Adrenal gland (tissue), 12 donors: ENCODE measurements around the gene KLC4. TPM values are rescaled to one million over a fixed set of nuclear protein-coding genes. Genes with fewer than 3 reads are reported as not detected.

Experiments used
- DNase-seq, 7 donors: peaks; one replicate each; pipeline ENCODE4 v3.0.0-alpha.2; 2019 to 2020
- H3K27ac ChIP-seq, 5 donors: fragments of 200-600 bp; sonication (generic) in 4 of 5; 1 replicate in 3 of 5; 2 replicates in 2 of 5; pipeline versions ENCODE4 v1.5.1 to v1.8.0; 2016 to 2020; ENCODE audit warnings: mild to moderate bottlenecking in 1 of 5
- H3K27me3 ChIP-seq: fragments of 200-600 bp; 2 replicates; pipeline ENCODE4 v1.8.0; 2021
- H3K36me3 ChIP-seq, 2 donors: fragments of 200-600 bp; replicated peaks in 1 of 2; 1 replicate in 1 of 2; 2 replicates in 1 of 2; pipeline versions ENCODE4 v1.5.1 to v1.8.0; 2018 to 2022
- H3K4me1 ChIP-seq, 2 donors: fragments of 200-600 bp; replicated peaks in 1 of 2; 1 replicate in 1 of 2; 2 replicates in 1 of 2; pipeline versions ENCODE4 v1.5.1 to v1.8.0; 2018 to 2021
- H3K4me3 ChIP-seq, 4 donors: fragments of 200-600 bp; sonication (generic) in 3 of 4; one replicate each; pipeline ENCODE4 v1.5.1; 2016 to 2018
- H3K9me3 ChIP-seq, 3 donors: fragments of 200-600 bp; sonication (generic) in 1 of 3; replicated peaks in 1 of 3; 1 replicate in 2 of 3; 2 replicates in 1 of 3; pipeline versions ENCODE4 v1.5.1 to v1.8.0; 2016 to 2021
- CTCF ChIP-seq, 6 experiments: fragments of 450-650 bp in 4 of 6; fragments of 200-600 bp in 2 of 6; sonication (generic) in 1 of 6; IDR thresholded peaks; 1 replicate in 5 of 6; 2 replicates in 1 of 6; pipeline versions ENCODE4 v1.5.1 to v1.8.0; 2016 to 2021; ENCODE audit warnings: antibody characterized with exemption in 6 of 6, mild to moderate bottlenecking in 2 of 6, moderate library complexity in 1 of 6
- POLR2A ChIP-seq, 2 donors: fragments of 450-650 bp; IDR thresholded peaks; one replicate each; pipeline ENCODE4 v1.6.1; 2017; ENCODE audit warnings: antibody characterized with exemption in 2 of 2, mild to moderate bottlenecking in 2 of 2, moderate library complexity in 1 of 2
- WGBS, 4 donors: extraction: QIAGEN DNeasy Blood & Tissue Kit in 2 of 4; methylation state at CpG; one replicate each; pipeline versions ENCODE4 v1.1.5 to v1.1.7; 2013 to 2017; 5-methylcytosine and 5-hydroxymethylcytosine counted together
- intact Hi-C, 2 donors: fragments of 100-400 bp; cut with DNase I; formaldehyde crosslinking; loops; one replicate each; pipeline versions ENCODE4 v1.14.1 to v1.15.0; 2022 to 2023
- polyA plus RNA-seq, 3 donors: library from polyadenylated mRNA; stranded (reverse); fragments of 200-250 nt in 2 of 3; fragments of 350-450 nt in 1 of 3; fragmentation: Illumina TruSeq in 1 of 3; extraction: RNeasy Lipid Tissue Mini Kit (QIAGEN cat#74804) in 1 of 3; gene quantifications; one replicate each; pipeline ENCODE4 v1.2.3, GENCODE V29; 2013 to 2014
- total RNA-seq, 9 donors: library from RNA; depleted of rRNA in 4 of 9; stranded (reverse); fragments of >200 nt in 4 of 9; fragments of 120-200 nt in 1 of 9; fragmentation: NEBNext Ultra II Directional in 1 of 9; extraction: Animal tissue kit (Norgen Biotek cat#: 25700) in 1 of 9; gene quantifications; one replicate each; pipeline versions ENCODE4 v1.1.0 to v1.2.4, GENCODE V29; 2013 to 2023
- donor health status: healthy with polysubstance abuse.
- donor health status: Bipolar disorder and iron deficiency.
- donor health status: DM: yes; HTN: yes; CAD: no.
- donor health status: DM: no; HTN: no; CAD: no.
- donor health status: DM: no; HTN: no; CAD: no.
- donor health status: DM: yes; HTN: yes; CAD: no.

Gene KLC4
- total and polyA plus RNA-seq, 12 donors: 14.2 to 84.9 (median 33.9) TPM

DNA sequence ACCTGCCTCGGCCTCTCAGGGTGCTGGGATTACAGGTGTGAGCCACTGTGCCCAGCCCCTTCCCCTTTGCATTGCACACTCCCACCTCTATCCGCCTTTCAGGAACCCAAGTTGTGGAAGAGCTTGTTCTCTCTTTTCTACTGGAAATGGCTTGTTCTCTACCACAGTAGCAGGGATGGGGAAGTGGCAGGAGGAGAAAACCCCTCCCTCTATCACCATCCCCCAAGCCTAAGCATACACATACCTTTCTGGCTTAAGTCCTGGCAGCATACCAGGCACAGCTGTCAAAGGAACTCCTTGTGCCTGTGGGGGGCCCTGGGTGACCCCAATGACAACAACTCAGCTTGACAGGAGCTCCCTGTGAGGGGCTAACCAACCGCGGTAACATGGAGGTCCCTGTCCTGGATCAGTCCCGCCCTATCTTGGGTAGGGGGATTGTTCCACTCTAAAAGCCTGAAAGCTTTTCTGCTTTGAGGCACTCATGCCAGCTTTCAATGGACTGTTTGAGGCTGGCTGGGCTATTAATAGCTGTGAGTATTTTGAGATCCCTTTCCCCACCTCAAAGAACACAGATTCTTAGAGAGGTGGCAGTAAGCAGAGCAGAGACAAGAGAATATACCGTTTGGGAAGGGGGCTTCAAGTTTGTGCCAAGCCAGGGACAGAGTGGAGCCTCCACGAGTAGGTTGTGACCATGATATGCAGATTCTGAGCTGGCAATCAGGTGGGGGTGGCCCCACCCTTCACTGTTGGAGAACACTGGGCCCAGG lies 43.1 kb upstream of the KLC4 start:
- no peak for TF ChIP-seq CTCF (IDR thresholded peaks at IDR 0.05)
- TF ChIP-seq POLR2A (IDR thresholded peaks at IDR 0.05): no peak
- no peaks in the 10 kb centered on the region for H3K9me3 ChIP-seq
- peak in 1 of 7 donors; percentile 29 for DNase-seq
- peak overlapping the region in 3 of 5 donors; percentile 16 to 44 (median 42) for H3K27ac ChIP-seq
- no peaks in the 10 kb centered on the region for H3K27me3 ChIP-seq
- 61 to 86% (median 67%) methylated on average over 6 to 7 of the region's 7 CpGs for WGBS, 4 donors
- no peak overlapping the region for H3K4me3 ChIP-seq
- H3K36me3 ChIP-seq: peaks cover 0 to 40% of the 10 kb centered on the region in 2 donors
- intact Hi-C loops: no loop called here
- peaks cover 30 to 53% of the 10 kb centered on the region in 2 donors for H3K4me1 ChIP-seq

DNA sequence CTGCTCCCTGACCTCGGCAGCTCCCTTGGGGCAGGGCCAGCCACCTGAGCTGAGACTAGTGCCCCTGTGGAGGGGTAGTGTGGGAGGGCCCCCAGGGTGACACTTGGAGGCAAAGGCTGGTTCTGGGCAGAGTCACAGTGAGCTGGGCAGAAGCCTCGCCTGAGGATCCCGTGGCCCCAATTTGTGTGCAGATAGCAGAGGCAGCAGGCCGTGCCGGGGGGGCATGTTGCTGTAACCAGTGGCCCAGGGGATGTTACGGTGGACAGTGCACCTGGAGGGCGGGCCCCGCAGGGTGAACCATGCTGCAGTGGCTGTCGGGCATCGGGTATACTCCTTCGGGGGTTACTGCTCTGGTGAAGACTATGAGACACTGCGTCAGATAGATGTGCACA lies 42.5 kb upstream of the KLC4 start:
- H3K4me1 ChIP-seq: peaks cover 30 to 51% of the 10 kb centered on the region in 2 donors
- H3K36me3 ChIP-seq: peaks cover 0 to 34% of the 10 kb centered on the region in 2 donors
- no peaks in the 10 kb centered on the region for H3K27me3 ChIP-seq
- TF ChIP-seq POLR2A (IDR thresholded peaks at IDR 0.05): no peak
- no peak for TF ChIP-seq CTCF (IDR thresholded peaks at IDR 0.05)
- no peak overlapping the region for H3K4me3 ChIP-seq
- no peak for DNase-seq
- 60 to 81% (median 79%) methylated on average over 1 to 12 of the region's 12 CpGs for WGBS, 4 donors
- intact Hi-C loops: no loop called here
- H3K27ac ChIP-seq: peak overlapping the region in 2 of 5 donors; percentile 42 to 44
- no peaks in the 10 kb centered on the region for H3K9me3 ChIP-seq

- peaks cover 34 to 56% of the 10 kb centered on the region in 2 donors for H3K4me1 ChIP-seq
- 88 to 98% (median 94%) methylated on average over 2 of the region's 2 CpGs for WGBS, 4 donors
- intact Hi-C loops: no loop called here
Observed at GRCh38 chr6:43019152-43019551, 40.3 kb upstream of the KLC4 start.

More at GRCh38 chr6:43019152-43019551, 40.3 kb upstream of the KLC4 start:
- H3K36me3 ChIP-seq: peaks cover 0 to 30% of the 10 kb centered on the region in 2 donors
- H3K4me3 ChIP-seq: no peak overlapping the region
- no peak for DNase-seq
- no peaks in the 10 kb centered on the region for H3K9me3 ChIP-seq
- H3K27ac ChIP-seq: no peak overlapping the region
- TF ChIP-seq CTCF (IDR thresholded peaks at IDR 0.05): no peak
- TF ChIP-seq POLR2A (IDR thresholded peaks at IDR 0.05): no peak
- no peaks in the 10 kb centered on the region for H3K27me3 ChIP-seq
